NOMO-1 treated with DMSO at 0.1 percent for 48 hours (cell line): ENCODE measurements around the gene ZNF560.
"Not testable (repeated sequence)": the region's sequence is repeated elsewhere in the genome, so short reads cannot be mapped to it uniquely, and the experiment has no call there.

Experiments
- DNase-seq: peaks from one replicate; lab custom pipeline; 2025; ENCODE audit not compliant: unreplicated experiment; lab: John Stamatoyannopoulos, UW

The ZNF560 gene

DNA sequence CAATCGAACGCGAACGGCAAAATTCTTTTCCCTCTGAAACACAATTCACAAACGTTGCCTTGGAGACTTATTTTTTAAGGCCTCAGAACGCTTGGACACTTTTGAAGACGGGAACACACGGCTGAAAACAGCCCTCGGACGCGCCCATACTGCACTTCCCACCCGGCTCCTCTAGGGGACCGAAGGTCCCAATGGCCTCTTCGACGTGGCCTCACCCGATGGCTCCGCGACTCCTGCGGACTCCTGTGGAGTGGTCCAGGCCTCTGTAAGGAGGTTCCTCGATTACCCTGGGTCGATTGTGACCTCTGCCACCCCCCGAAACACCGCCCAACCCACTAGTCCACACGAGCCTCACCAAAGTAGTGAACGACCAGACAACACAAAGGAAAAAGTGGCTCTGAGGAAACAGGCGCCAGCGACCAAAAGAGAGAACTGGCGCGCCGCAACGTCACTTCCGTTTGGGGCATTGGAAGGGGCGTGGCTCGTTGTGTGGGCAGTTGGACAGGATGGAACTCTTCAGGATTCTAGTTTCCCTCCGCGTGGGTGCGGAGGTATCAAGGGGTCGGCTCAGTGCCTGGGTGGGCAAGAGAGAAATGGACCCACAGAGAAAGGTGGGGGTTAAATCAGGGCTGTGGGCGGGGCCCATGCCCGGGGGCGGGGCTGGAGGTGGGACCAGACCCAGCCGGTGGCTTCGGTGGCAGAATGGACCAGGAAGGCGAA lies at the start of gene ZNF560:
TSS of gene ZNF560 (minus strand) at position 434 of the 720 bp plus-strand sequence. CDS start 23,303 bp downstream, outside the sequence.
- DNase-seq = no peak

GRCh38 chr19:9547870-9548269 lies 49.5 kb upstream of the ZNF560 start:
- no peak for DNase-seq

DNA sequence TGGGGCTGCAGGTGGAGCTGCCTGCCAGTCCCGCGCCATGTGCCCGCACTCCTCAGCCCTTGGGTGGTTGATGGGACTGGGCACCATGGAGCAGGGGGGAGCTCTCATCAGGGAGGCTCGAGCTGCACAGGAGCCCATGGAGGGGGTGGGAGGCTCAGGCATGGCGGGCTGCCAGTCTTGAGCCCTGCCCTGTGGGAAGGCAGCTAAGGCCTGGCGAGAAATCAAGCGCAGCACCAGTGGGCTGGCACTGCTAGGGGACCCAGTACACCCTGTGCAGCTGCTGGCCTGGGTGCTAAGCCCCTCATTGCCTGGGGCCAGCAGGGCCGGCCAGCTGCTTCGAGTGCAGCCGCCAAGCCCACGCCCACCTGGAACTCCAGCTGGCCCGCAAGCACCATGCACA lies 42.9 kb upstream of the ZNF560 start:
- DNase-seq = not testable (repeated sequence)

DNA sequence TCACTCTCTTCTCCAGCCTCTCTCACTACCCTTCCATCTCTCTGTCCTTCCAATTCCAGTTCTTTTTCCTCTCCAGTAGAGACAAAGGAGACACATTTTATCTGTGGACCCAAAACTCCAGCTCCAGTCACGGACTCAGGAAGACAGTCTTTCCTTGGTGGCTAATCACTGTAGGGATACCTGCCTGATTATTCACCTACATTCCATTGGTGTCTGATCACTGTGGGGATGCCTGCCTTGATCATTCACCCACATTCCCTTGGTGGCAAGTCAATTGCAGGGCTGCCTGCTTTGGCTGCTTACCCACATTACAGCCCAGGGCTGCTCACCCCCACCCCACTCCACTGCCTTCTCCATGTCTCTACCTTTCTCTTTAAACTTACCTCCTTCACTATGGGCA lies 41.5 kb upstream of the ZNF560 start:
- not testable (repeated sequence) for DNase-seq

DNA sequence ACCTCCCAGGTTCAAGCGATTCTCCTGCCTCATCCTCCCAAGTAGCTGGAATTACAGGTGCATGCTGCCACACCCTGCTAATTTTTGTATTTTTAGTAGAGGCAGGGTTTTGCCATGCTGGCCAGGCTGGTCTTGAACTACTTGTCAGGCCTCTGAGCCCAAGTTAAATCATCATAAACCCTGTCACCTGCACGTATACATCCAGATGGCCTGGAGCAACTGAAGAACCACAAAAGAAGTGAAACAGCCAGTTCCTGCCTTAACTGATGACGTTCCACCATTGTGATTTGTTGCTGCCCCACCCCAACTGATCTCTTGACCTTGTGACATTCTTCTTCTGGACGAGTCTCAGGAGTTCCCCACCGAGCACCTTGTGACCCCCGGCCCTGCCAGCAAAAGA lies 40.8 kb upstream of the ZNF560 start:
- not testable (repeated sequence) for DNase-seq

GRCh38 chr19:9538183-9539058 lies 40.0 kb upstream of the ZNF560 start, which contains the start of gene ZNF426:
TSS of gene ZNF426 (minus strand) at chr19:9538645. CDS start at chr19:9536232, 2,413 bp downstream.
- peak; percentile 89 for DNase-seq

DNA sequence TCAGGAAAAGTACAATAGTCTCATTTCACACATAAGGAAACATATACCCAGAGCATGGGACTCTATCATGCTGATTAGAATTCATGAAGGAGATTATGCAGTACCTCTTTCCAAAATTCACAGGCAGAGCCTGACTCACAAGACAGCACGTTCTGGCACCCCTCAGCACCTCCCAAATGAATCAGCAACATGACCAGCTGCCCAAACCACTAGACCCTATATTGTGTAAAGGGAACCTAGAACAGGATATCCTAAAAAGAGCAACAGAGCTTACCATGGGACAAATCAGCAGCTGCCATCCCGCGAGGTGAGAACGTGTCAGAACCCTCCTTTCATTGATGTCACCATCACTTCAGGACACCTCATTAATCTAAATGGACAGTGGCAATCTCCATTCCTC lies 37.5 kb upstream of the ZNF560 start:
- no peak for DNase-seq

DNA sequence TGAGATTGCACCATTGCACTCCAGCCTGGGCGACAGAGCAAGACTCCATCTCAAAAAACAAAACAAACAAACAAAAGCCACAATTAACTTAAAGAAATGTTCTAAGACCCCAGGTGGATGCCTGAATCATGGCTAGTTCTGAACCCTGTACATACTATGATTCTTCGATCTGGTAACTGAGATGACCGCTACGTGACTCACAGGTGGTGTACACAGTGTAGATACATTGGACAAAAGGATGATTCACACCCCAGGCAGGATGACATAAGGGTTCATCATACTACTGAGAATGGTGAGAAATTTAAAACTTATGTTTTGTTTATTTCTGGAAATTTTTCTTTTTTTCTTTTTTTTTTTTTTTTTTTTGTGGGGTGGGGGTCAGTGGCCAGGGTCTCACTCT lies 33.5 kb upstream of the ZNF560 start:
- DNase-seq = no peak

GRCh38 chr19:9528757-9529336 lies 30.4 kb upstream of the ZNF560 start:
- no peak for DNase-seq

GRCh38 chr19:9523885-9524474 lies 25.6 kb upstream of the ZNF560 start:
- no peak for DNase-seq

DNA sequence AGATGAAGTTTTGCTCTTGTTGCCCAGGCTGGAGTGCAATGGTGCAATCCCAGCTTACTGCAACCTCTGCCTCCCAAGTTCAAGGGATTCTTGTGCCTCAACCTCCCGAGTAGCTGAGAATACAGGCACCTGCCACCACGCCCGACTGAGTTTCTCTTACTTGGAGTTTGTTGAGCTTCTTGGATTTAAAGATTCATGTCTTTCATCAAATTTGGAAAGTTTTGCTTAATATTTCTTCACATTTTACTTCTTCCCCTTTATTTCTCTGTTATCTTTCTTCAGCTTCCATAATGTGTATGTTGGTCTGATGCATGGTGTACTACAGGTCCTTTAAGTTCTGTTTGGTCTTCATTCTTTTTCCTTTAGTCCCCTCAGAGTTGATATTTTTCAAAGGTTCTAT lies 8.9 kb upstream of the ZNF560 start:
- DNase-seq = no peak

- no peak for DNase-seq
Measured at GRCh38 chr19:9500796-9501195, 2.4 kb upstream of the ZNF560 start.

DNA sequence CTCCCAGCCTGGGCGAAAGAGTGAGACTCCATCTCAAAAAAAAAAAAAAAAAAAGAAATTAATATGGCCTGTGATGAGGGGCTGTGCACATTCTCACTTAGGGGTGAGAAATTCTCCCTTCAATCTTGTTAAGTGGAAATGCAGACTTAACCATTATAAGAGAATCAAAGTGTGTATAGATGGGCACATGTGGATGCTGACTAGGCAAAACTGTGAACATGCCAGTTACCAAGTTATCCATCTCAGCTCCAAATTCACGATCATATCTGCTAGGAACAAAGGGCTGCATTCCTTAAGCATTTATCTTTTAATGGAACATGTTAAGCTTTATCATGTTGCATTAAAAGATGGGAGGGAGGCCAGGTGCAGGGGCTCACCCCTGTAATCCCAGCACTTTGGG lies 4.3 kb downstream of the ZNF560 start:
- no peak for DNase-seq

DNA sequence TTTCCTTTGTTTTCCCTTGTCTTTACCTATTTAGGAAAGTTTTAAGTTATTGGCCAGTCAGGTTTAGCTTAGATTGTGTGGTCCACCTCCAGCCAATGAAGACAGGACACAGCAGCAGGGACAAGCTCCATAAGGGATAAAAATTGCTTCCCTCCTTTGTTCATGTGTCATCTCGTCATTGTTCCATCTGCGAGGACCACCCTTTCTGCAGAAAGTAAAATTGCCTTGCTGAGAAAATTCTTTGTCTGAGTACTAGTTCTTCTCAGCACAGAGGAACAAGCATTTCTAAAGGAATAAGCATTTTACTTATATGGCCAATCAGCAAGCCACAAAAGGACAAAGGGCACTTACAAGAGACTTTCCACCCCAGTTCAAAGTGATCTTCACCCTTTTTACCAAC lies 11.4 kb downstream of the ZNF560 start:
- DNase-seq = no peak

- no peak for DNase-seq
Measured at GRCh38 chr19:9485140-9485539, 13.3 kb downstream of the ZNF560 start.

GRCh38 chr19:9474975-9475374 lies 23.4 kb downstream of the ZNF560 start:
- DNase-seq = no peak

- no peak for DNase-seq
Measured at GRCh38 chr19:9467161-9467560, 31.3 kb downstream of the ZNF560 start.

DNA sequence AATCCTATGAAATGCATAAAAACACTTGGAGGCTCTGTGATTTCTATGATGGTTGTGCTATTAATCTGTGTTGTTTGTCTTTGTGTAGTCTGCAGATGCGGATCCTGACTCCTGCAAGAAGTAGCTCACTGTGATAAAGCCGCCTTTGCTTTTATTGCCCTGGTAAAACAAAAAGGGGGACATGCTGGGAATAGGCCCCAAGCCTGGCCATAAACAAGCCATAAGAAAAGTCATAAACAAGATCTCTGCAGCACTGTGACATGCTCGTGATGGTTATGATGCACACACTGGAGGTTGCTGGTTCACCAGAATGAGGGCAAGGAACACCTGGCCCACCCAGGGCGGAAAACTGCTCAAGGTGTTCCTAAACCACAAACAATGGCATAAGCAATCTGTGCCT lies 36.5 kb downstream of the ZNF560 start:
- no peak for DNase-seq

DNA sequence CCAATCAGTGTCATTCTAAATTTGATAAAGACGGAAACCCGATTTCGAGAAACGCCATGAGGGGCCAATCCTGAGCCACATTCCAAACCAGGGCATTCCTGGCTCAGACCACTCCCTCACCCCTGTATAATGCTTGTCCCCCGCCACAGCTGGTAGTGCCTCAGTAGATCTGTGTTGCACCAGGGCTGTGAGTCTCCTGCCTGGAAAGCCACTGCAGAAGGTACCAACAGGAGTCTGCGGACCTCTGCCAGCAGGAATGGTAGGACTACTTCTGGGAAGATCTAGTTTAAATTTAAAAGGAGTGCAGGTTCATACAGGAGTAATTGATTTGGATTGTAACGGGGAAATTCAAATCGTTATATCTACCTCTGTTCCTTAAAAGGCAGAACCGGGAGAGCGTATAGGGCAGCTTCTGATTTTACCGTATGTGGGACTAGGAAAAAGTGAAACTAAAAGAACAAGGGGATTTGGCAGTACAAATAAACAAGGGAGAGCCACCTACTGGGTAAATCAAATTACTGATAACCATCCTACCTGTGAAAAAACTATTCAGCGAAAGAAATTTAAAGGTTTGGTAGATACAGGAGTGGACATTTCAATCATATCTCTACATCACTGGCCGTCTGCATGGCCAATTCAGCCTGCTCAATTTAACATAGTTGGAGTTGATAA lies 42.3 kb downstream of the ZNF560 start:
- DNase-seq = no peak

DNA sequence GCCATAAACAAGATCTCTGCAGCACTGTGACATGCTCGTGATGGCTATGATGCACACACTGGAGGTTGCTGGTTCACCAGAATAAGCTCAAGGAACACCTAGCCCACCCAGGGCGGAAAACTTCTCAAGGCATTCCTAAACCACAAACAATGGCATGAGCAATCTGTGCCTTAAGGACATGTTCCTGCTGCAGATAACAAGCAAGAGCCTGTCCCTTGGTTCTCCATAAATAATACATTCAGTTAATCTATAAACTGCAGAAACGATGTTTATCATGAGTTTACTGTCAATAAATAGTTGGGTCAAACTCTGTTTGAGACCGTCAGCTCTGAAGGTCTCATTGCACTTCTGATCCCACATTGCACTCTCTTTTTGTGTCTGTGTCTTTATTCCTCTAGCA lies 44.5 kb downstream of the ZNF560 start:
- no peak for DNase-seq

- no peak for DNase-seq
Measured at GRCh38 chr19:9445037-9445436, 53.4 kb downstream of the ZNF560 start.
